ENCODE results near the gene TTC19. TPM values are rescaled to one million over a fixed set of nuclear protein-coding genes. Genes with fewer than 3 reads are reported as not detected.

The TTC19 gene
- polyA plus RNA-seq, 4 donors = 31.6 to 67.6 (median 62.8) TPM

Other genes starting within 250 kb of the TTC19 start
- 1 to 10 TPM; 1.1 to 7.1 (median 2.0) TPM for gene ADORA2B, start 54.7 kb upstream of the TTC19 start, polyA plus RNA-seq (ENCODE audit: insufficient read length in 4 of 4)
- 10 to 100 TPM; 31.6 to 63.5 (median 47.7) TPM for gene ZSWIM7, start 120 bp upstream of the TTC19 start, polyA plus RNA-seq (ENCODE audit: insufficient read length in 4 of 4)
- gene NCOR1, start 215.7 kb downstream of the TTC19 start, polyA plus RNA-seq (ENCODE audit: insufficient read length in 4 of 4) = 100 to 1,000 TPM in 3 of 4 donors, 10 to 100 TPM in 1; 66.5 to 109 (median 108) TPM
- gene PIGL, start 217.4 kb downstream of the TTC19 start, polyA plus RNA-seq (ENCODE audit: insufficient read length in 4 of 4) = 10 to 100 TPM; 24.9 to 42.3 (median 28.4) TPM